HCT116 (cell line): Measurements from ENCODE around the gene PRKCA. TPM values are rescaled to one million over a fixed set of nuclear protein-coding genes. Genes with fewer than 3 reads are reported as not detected.

Experiments used
- ATAC-seq: fragments of 200-7000 bp; cut with Tn5 transposase; 2 replicates; pipeline ENCODE4 v1.9.1; 2020; ENCODE audit warnings: mild to moderate bottlenecking, moderate library complexity
- BruUV-seq: library from RNA; stranded (reverse); fragments of 400-500 nt; replicated peaks from 2 replicates; lab custom pipeline; 2021; lab: Mats Ljungman, UMichigan
- CTCF ChIA-PET: fragments of 300-600 bp; sonication (Branson Sonifier 250); formaldehyde crosslinking; loops from one replicate; lab custom pipeline; 2021; ENCODE audit warnings: antibody characterized with exemption; lab: Charles Lee
- POLR2A ChIA-PET: fragments of 300-600, 350-600 bp; sonication (Branson Sonifier 250); formaldehyde crosslinking; loops from one replicate; lab custom pipeline; 2021; ENCODE audit warnings: antibody characterized with exemption; lab: Charles Lee
- RAD21 ChIA-PET, 2 experiments: fragments of 300-600 bp; sonication (Branson Sonifier 250); formaldehyde crosslinking; loops; one replicate each; lab custom pipeline; 2023; ENCODE audit warnings: low total read pairs in 2 of 2; ENCODE audit not compliant: uncharacterized antibody in 2 of 2, unreplicated experiment in 2 of 2, low non-redundant PET in 1 of 2; lab: Charles Lee
- DNase-seq: peaks from one replicate; pipeline ENCODE4 v3.0.0-alpha.2; 2010; ENCODE audit warnings: low read depth, low spot score
- H2AFZ ChIP-seq: fragments of 200-600 bp; shearing (Covaris generic), sonication (generic); 2 replicates; pipeline ENCODE4 v1.6.1; 2017; ENCODE audit warnings: low read depth, mixed run types, mixed read lengths, antibody characterized with exemption, low read length; ENCODE audit not compliant: poor library complexity, severe bottlenecking
- H3K27ac ChIP-seq: 2 replicates; pipeline ENCODE4 v1.5.1; 2012; ENCODE audit warnings: low read depth, low read length
- H3K27me3 ChIP-seq: fragments of 200-600 bp; sonication (generic); 2 replicates; pipeline ENCODE4 v1.6.1; 2016; ENCODE audit warnings: mixed run types, low read length, mixed read lengths; ENCODE audit not compliant: insufficient read depth
- H3K36me3 ChIP-seq, 2 experiments: fragments of 200-500 bp in 1 of 2; fragments of 200-600 bp in 1 of 2; sonication (Bioruptor generic) in 1 of 2; sonication (generic) in 1 of 2; 2 replicates each; pipeline versions ENCODE4 v1.5.1 to v1.6.1; 2014 to 2016; ENCODE audit warnings: low read length in 2 of 2, inconsistent platforms in 1 of 2, mixed read lengths in 1 of 2, mixed run types in 1 of 2; ENCODE audit not compliant: insufficient read depth in 2 of 2, control insufficient read depth in 1 of 2
- H3K4me1 ChIP-seq, 2 experiments: fragments of 200-600 bp in 1 of 2; sonication (generic) in 1 of 2; 2 replicates each; pipeline versions ENCODE4 v1.5.1 to v1.6.1; 2012 to 2017; ENCODE audit warnings: low read length in 2 of 2, inconsistent platforms in 1 of 2, mild to moderate bottlenecking in 1 of 2, mixed read lengths in 1 of 2, mixed run types in 1 of 2, moderate library complexity in 1 of 2; ENCODE audit not compliant: insufficient read depth in 2 of 2, control insufficient read depth in 1 of 2
- H3K4me2 ChIP-seq: fragments of 200-600 bp; sonication (generic); 2 replicates; pipeline ENCODE4 v1.6.1; 2017; ENCODE audit warnings: mixed run types, low read length, mixed read lengths
- H3K4me3 ChIP-seq, 2 experiments: fragments of 200-600 bp in 1 of 2; sonication (generic) in 1 of 2; replicated peaks in 1 of 2; 2 replicates each; pipeline ENCODE4 v1.5.1; 2011 to 2016; ENCODE audit warnings: low read length in 2 of 2, control low read depth in 1 of 2, low read depth in 1 of 2, mild to moderate bottlenecking in 1 of 2, mixed read lengths in 1 of 2, mixed run types in 1 of 2
- H3K79me2 ChIP-seq: fragments of 200-600 bp; sonication (generic); 2 replicates; pipeline ENCODE4 v1.6.1; 2017; ENCODE audit warnings: mild to moderate bottlenecking, mixed run types, low read length, moderate library complexity, mixed read lengths; ENCODE audit not compliant: insufficient read depth
- H3K9ac ChIP-seq: fragments of 200-600 bp; sonication (generic); 2 replicates; pipeline ENCODE4 v1.6.1; 2016; ENCODE audit warnings: low read length, mixed read lengths
- H3K9me2 ChIP-seq: fragments of 200-600 bp; sonication (generic), shearing (Covaris generic); 2 replicates; pipeline ENCODE4 v1.6.1; 2017; ENCODE audit warnings: mixed run types, mild to moderate bottlenecking, moderate library complexity; ENCODE audit not compliant: insufficient read depth
- H3K9me3 ChIP-seq, 2 experiments: fragments of 200-500 bp in 1 of 2; fragments of 200-600 bp in 1 of 2; sonication (Bioruptor generic) in 1 of 2; sonication (generic) in 1 of 2; 2 replicates each; pipeline ENCODE4 v1.6.1; 2014 to 2017; ENCODE audit warnings: low read length in 2 of 2, mixed read lengths in 2 of 2, inconsistent platforms in 1 of 2, low read depth in 1 of 2, mild to moderate bottlenecking in 1 of 2, mixed run types in 1 of 2, moderate library complexity in 1 of 2; ENCODE audit not compliant: control insufficient read depth in 1 of 2, insufficient read depth in 1 of 2
- H4K20me1 ChIP-seq: fragments of 200-600 bp; sonication (generic), shearing (Covaris generic); 2 replicates; pipeline ENCODE4 v1.6.1; 2017; ENCODE audit warnings: mixed run types, mild to moderate bottlenecking, moderate library complexity; ENCODE audit not compliant: insufficient read depth
- CEBPB ChIP-seq: IDR thresholded peaks from 2 replicates; pipeline ENCODE4 v1.6.1; 2012; ENCODE audit warnings: low read depth
- EGR1 ChIP-seq: IDR thresholded peaks from 2 replicates; pipeline ENCODE4 v1.6.1; 2012; ENCODE audit warnings: low read depth
- ELF1 ChIP-seq: IDR thresholded peaks from 2 replicates; pipeline ENCODE4 v1.6.1; 2012; ENCODE audit warnings: low read depth, borderline replicate concordance
- FOSL1 ChIP-seq: IDR thresholded peaks from 2 replicates; pipeline ENCODE4 v1.6.1; 2012; ENCODE audit warnings: low read depth
- POLR2AphosphoS5 ChIP-seq: IDR thresholded peaks from 2 replicates; pipeline ENCODE4 v1.6.1; 2011; ENCODE audit warnings: mild to moderate bottlenecking, low read depth, low read length, moderate library complexity
- SIN3A ChIP-seq: IDR thresholded peaks from 2 replicates; pipeline ENCODE4 v1.6.1; 2012; ENCODE audit warnings: low read depth
- SP1 ChIP-seq: IDR thresholded peaks from 2 replicates; pipeline ENCODE4 v1.6.1; 2012; ENCODE audit warnings: low read depth
- SRF ChIP-seq: IDR thresholded peaks from 2 replicates; pipeline ENCODE4 v1.6.1; 2012; ENCODE audit warnings: low read depth
- YY1 ChIP-seq: IDR thresholded peaks from 2 replicates; pipeline ENCODE4 v1.6.1; 2011; ENCODE audit warnings: low read length, low read depth, moderate library complexity, mild to moderate bottlenecking; ENCODE audit not compliant: insufficient replicate concordance; ENCODE audit errors: extremely low read depth
- ZNF274 ChIP-seq: fragments of 200-500 bp; sonication (Bioruptor generic); IDR thresholded peaks from 2 replicates; pipeline ENCODE4 v1.6.1; 2014; ENCODE audit warnings: mild to moderate bottlenecking, low read depth, low read length, inconsistent platforms
- intact Hi-C: fragments of 100-400 bp; cut with micrococcal nuclease; formaldehyde crosslinking; loops from 2 replicates; pipeline ENCODE4 v1.10.0; 2022
- total RNA-seq: library from RNA; stranded (reverse); gene quantifications from one replicate; pipeline ENCODE4 v1.2.1, GENCODE V29; 2021; ENCODE audit not compliant: unreplicated experiment
- TF ChIP-seq, protein P1 (sequence below): IDR thresholded peaks from 2 replicates; pipeline ENCODE4 v1.6.1; 2012
- TF ChIP-seq, protein P2 (sequence below): IDR thresholded peaks from 2 replicates; pipeline ENCODE4 v1.6.1; 2012; ENCODE audit warnings: low read depth

The PRKCA gene
- total RNA-seq, 1 experiment from 2014 or later, result 18.8 TPM

GRCh38 chr17:66448026-66448639, 145.7 kb downstream of the PRKCA start:
- no peak overlapping the region for H3K27ac ChIP-seq
- intact Hi-C loops, result no loop called here

More at GRCh38 chr17:66448026-66448639, 145.7 kb downstream of the PRKCA start:
- Histone ChIP-seq H3K4me1 (peaks cover 0 to 5% of the 10 kb centered on the region in 2 experiments; a peak in 1 of 4 replicates), H3K9me3 (no peaks in the 10 kb centered on the region), H3K9me2 (no peaks in the 10 kb centered on the region)
- TF ChIP-seq SIN3A (no peak), ZNF274 (no peak), ELF1 (no peak), CEBPB (no peak), SRF (no peak), POLR2AphosphoS5 (no peak), YY1 (no peak), FOSL1 (no peak), EGR1 (no peak), SP1 (no peak)
- TF ChIP-seq, protein P1, sequence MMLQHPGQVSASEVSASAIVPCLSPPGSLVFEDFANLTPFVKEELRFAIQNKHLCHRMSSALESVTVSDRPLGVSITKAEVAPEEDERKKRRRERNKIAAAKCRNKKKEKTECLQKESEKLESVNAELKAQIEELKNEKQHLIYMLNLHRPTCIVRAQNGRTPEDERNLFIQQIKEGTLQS, result no peak
- TF ChIP-seq, protein P2, sequence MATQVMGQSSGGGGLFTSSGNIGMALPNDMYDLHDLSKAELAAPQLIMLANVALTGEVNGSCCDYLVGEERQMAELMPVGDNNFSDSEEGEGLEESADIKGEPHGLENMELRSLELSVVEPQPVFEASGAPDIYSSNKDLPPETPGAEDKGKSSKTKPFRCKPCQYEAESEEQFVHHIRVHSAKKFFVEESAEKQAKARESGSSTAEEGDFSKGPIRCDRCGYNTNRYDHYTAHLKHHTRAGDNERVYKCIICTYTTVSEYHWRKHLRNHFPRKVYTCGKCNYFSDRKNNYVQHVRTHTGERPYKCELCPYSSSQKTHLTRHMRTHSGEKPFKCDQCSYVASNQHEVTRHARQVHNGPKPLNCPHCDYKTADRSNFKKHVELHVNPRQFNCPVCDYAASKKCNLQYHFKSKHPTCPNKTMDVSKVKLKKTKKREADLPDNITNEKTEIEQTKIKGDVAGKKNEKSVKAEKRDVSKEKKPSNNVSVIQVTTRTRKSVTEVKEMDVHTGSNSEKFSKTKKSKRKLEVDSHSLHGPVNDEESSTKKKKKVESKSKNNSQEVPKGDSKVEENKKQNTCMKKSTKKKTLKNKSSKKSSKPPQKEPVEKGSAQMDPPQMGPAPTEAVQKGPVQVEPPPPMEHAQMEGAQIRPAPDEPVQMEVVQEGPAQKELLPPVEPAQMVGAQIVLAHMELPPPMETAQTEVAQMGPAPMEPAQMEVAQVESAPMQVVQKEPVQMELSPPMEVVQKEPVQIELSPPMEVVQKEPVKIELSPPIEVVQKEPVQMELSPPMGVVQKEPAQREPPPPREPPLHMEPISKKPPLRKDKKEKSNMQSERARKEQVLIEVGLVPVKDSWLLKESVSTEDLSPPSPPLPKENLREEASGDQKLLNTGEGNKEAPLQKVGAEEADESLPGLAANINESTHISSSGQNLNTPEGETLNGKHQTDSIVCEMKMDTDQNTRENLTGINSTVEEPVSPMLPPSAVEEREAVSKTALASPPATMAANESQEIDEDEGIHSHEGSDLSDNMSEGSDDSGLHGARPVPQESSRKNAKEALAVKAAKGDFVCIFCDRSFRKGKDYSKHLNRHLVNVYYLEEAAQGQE, result no peak
- TF ChIP-seq, all 23 proteins: peak for 0
- H3K4me2 ChIP-seq, result no peak overlapping the region
- BruUV-seq, result no TSS peak
- ATAC-seq (no peak), DNase-seq (no peak)
- no peak overlapping the region for H3K4me3 ChIP-seq
- no peak overlapping the region for H3K9ac ChIP-seq
- H3K27me3 ChIP-seq, result no peaks in the 10 kb centered on the region
- ChIA-PET POLR2A (no interaction called here), RAD21 (no interaction called here), CTCF (no interaction called here)
- H3K36me3 ChIP-seq, result no peaks in the 10 kb centered on the region
- no peaks in the 10 kb centered on the region for H4K20me1 ChIP-seq
- no peaks in the 10 kb centered on the region for H3K79me2 ChIP-seq
- H2AFZ ChIP-seq, result no peak overlapping the region
